Neural progenitor cell (in vitro differentiated cells): ENCODE results near the gene MMEL1.

Source experiments
- CTCF ChIP-seq: fragments of 200-600 bp; sonication (generic); IDR thresholded peaks from 2 replicates; pipeline ENCODE4 v1.5.1; 2017; ENCODE audit warnings: antibody characterized with exemption, mild to moderate bottlenecking
- EZH2phosphoT487 ChIP-seq: fragments of 200-600 bp; sonication (generic); IDR thresholded peaks from 2 replicates; pipeline ENCODE4 v1.6.1; 2017; ENCODE audit warnings: antibody characterized with exemption

GRCh38 chr1:2561898-2562895 is 70.6 kb downstream of the MMEL1 start:
- peak; percentile 43 for TF ChIP-seq CTCF
- TF ChIP-seq EZH2phosphoT487: no peak
